Measurements from ENCODE around the gene IPP.

- TF ChIP-seq CTCF (IDR thresholded peaks at IDR 0.05) (no peak), POLR2A (IDR thresholded peaks at IDR 0.05) (no peak)
Measured at GRCh38 chr1:45704637-45705036, 45.8 kb downstream of the IPP start.

All from breast epithelium (tissue), 3 donors.